GM12872 (cell line): Measurements from ENCODE around the gene OXNAD1.

Experiments
- CTCF ChIP-seq: IDR thresholded peaks from 3 replicates; pipeline ENCODE4 v1.5.1; 2011; ENCODE audit warnings: low read depth, mild to moderate bottlenecking, low read length, moderate library complexity; ENCODE audit not compliant: insufficient read depth

Gene OXNAD1

GRCh38 chr3:16229681-16230080, 35.3 kb upstream of the OXNAD1 start:
- TF ChIP-seq CTCF, result no peak

GRCh38 chr3:16231983-16232382, 33.0 kb upstream of the OXNAD1 start:
- TF ChIP-seq CTCF, result no peak

GRCh38 chr3:16233806-16234205, 31.2 kb upstream of the OXNAD1 start:
- no peak for TF ChIP-seq CTCF

GRCh38 chr3:16234281-16234680, 30.7 kb upstream of the OXNAD1 start:
- no peak for TF ChIP-seq CTCF

GRCh38 chr3:16236030-16236639, 28.9 kb upstream of the OXNAD1 start:
- TF ChIP-seq CTCF, result no peak

GRCh38 chr3:16236856-16237393, 28.1 kb upstream of the OXNAD1 start:
- no peak for TF ChIP-seq CTCF

- no peak for TF ChIP-seq CTCF
Observed at GRCh38 chr3:16239086-16239770, 25.8 kb upstream of the OXNAD1 start.
